ENCODE measurements around the gene POLR2J3.
"Not testable (repeated sequence)": the region's sequence is repeated elsewhere in the genome, so short reads cannot be mapped to it uniquely, and the experiment has no call there.

The POLR2J3 gene

DNA sequence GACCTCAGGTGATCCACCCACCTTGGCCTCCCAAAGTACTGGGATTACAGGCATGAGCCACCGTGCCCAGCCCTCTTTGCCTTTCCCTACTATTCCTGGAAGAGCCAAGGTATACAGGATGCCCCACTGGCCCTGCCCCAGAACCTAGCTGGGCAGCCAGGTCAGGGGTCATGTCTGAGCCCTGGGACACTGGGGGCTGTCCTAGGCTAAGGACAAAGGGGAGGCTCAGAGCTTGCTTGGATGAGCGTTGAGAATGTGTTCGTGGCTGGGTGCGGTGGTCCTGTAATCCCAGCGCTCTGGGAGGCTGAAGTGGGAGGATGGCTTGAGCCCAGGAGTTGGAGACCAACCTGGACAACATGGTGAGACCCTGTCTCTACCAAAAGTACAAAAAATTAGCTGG, 6.1 kb upstream of the POLR2J3 start:
- not testable (repeated sequence) for H3K27ac ChIP-seq (ENCODE audit: low read length); H3K27me3 ChIP-seq (ENCODE audit: control insufficient read depth in 1 of 2, insufficient read depth in 2 of 2, low read length in 2 of 2); H3K9ac ChIP-seq (ENCODE audit: low read length in 2 of 2); H3K9me3 ChIP-seq (ENCODE audit: control insufficient read depth in 2 of 2, low read length in 2 of 2); H3K4me1 ChIP-seq (ENCODE audit: control insufficient read depth, insufficient read depth, low read length); H3K4me3 ChIP-seq (ENCODE audit: low read length in 2 of 2); H3K36me3 ChIP-seq (ENCODE audit: control insufficient read depth in 2 of 2, insufficient read depth in 2 of 2, low read length in 2 of 2)

- H3K9me3 ChIP-seq (ENCODE audit: control insufficient read depth in 2 of 2, low read length in 2 of 2); H3K27ac ChIP-seq (ENCODE audit: low read length); H3K9ac ChIP-seq (ENCODE audit: low read length in 2 of 2); H3K4me3 ChIP-seq (ENCODE audit: low read length in 2 of 2); H3K36me3 ChIP-seq (ENCODE audit: control insufficient read depth in 2 of 2, insufficient read depth in 2 of 2, low read length in 2 of 2); H3K4me1 ChIP-seq (ENCODE audit: control insufficient read depth, insufficient read depth, low read length); H3K27me3 ChIP-seq (ENCODE audit: control insufficient read depth in 1 of 2, insufficient read depth in 2 of 2, low read length in 2 of 2): not testable (repeated sequence)
Observed at GRCh38 chr7:102577315-102578240, 5.2 kb upstream of the POLR2J3 start.

DNA sequence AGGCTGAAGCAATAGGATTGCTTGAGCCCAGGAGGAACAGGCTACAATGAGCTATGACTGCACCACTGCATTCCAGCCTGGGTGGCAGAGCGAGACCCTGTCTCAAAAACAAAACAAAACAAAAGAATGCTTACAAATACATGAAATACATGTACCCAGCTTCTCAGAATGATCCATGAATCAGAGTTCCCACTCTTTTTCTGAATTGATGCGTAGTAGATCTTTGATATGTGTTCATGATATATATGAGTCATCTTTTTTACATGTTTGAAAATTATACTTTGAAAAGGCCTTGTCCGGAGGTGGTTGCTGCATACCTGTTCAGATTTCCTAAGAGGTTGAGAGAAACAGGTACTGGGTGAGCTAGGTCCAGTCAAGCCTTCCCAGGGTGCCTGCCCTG, 4.0 kb upstream of the POLR2J3 start:
- not testable (repeated sequence) for H3K9me3 ChIP-seq (ENCODE audit: control insufficient read depth in 2 of 2, low read length in 2 of 2); H3K4me1 ChIP-seq (ENCODE audit: control insufficient read depth, insufficient read depth, low read length); H3K27me3 ChIP-seq (ENCODE audit: control insufficient read depth in 1 of 2, insufficient read depth in 2 of 2, low read length in 2 of 2); H3K9ac ChIP-seq (ENCODE audit: low read length in 2 of 2); H3K36me3 ChIP-seq (ENCODE audit: control insufficient read depth in 2 of 2, insufficient read depth in 2 of 2, low read length in 2 of 2); H3K27ac ChIP-seq (ENCODE audit: low read length); H3K4me3 ChIP-seq (ENCODE audit: low read length in 2 of 2)

DNA sequence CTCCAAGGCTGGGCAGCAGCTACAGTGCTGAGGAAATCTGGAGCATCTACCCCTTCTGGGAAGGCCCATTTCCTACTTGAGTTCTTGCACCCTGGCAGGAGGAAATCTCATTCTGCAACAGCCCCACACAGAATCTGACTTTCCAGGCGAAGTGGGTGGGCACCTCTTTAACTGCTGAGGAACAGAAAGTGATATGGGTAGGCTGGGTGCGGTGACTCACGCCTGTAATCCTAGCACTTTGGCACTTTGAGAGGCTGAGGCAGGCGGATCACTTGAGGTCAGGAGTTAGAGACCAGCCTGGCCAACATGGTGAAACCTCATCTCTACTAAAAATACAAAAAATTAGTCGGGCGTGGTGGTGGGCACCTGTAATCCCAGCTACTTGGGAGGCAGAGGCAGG, 2.2 kb upstream of the POLR2J3 start:
- H3K9me3 ChIP-seq (ENCODE audit: control insufficient read depth in 2 of 2, low read length in 2 of 2); H3K36me3 ChIP-seq (ENCODE audit: control insufficient read depth in 2 of 2, insufficient read depth in 2 of 2, low read length in 2 of 2); H3K4me1 ChIP-seq (ENCODE audit: control insufficient read depth, insufficient read depth, low read length); H3K27me3 ChIP-seq (ENCODE audit: control insufficient read depth in 1 of 2, insufficient read depth in 2 of 2, low read length in 2 of 2); H3K27ac ChIP-seq (ENCODE audit: low read length); H3K9ac ChIP-seq (ENCODE audit: low read length in 2 of 2); H3K4me3 ChIP-seq (ENCODE audit: low read length in 2 of 2): not testable (repeated sequence)

- H3K9ac ChIP-seq (ENCODE audit: low read length in 2 of 2); H3K9me3 ChIP-seq (ENCODE audit: control insufficient read depth in 2 of 2, low read length in 2 of 2); H3K4me1 ChIP-seq (ENCODE audit: control insufficient read depth, insufficient read depth, low read length); H3K27ac ChIP-seq (ENCODE audit: low read length); H3K36me3 ChIP-seq (ENCODE audit: control insufficient read depth in 2 of 2, insufficient read depth in 2 of 2, low read length in 2 of 2); H3K27me3 ChIP-seq (ENCODE audit: control insufficient read depth in 1 of 2, insufficient read depth in 2 of 2, low read length in 2 of 2); H3K4me3 ChIP-seq (ENCODE audit: low read length in 2 of 2): not testable (repeated sequence)
Observed at GRCh38 chr7:102568620-102569019, 3.8 kb downstream of the POLR2J3 start.

GRCh38 chr7:102550808-102551422, 21.5 kb downstream of the POLR2J3 start, which contains the start of gene SPDYE2:
TSS of gene SPDYE2 (plus strand) at chr7:102551226. CDS start at chr7:102553256, 2,030 bp downstream.
- H3K27me3 ChIP-seq (ENCODE audit: control insufficient read depth in 1 of 2, insufficient read depth in 2 of 2, low read length in 2 of 2); H3K4me3 ChIP-seq (ENCODE audit: low read length in 2 of 2); H3K4me1 ChIP-seq (ENCODE audit: control insufficient read depth, insufficient read depth, low read length); H3K36me3 ChIP-seq (ENCODE audit: control insufficient read depth in 2 of 2, insufficient read depth in 2 of 2, low read length in 2 of 2); H3K9ac ChIP-seq (ENCODE audit: low read length in 2 of 2); H3K27ac ChIP-seq (ENCODE audit: low read length); H3K9me3 ChIP-seq (ENCODE audit: control insufficient read depth in 2 of 2, low read length in 2 of 2): not testable (repeated sequence)

DNA sequence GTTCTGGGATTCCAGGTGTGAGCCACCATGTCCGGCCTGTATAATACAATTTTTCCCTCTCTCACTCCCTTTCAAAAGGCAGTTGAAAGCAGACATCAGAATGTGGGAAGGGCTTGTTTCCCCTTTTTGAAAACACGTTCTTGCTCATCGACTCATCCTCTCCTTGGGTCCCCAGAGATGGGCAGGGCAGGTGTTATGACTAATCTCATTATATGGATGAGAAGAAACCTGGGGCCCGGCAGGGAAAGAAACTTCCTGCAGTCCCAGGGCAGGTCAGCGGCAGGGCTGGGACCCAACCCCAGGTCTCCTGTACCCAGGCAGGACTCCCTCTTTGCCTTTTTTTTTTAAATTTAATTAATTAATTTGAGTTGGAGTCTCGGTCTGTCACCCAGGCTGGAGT, 26.0 kb downstream of the POLR2J3 start:
- H3K4me3 ChIP-seq (ENCODE audit: low read length in 2 of 2); H3K4me1 ChIP-seq (ENCODE audit: control insufficient read depth, insufficient read depth, low read length); H3K9me3 ChIP-seq (ENCODE audit: control insufficient read depth in 2 of 2, low read length in 2 of 2); H3K27ac ChIP-seq (ENCODE audit: low read length); H3K27me3 ChIP-seq (ENCODE audit: control insufficient read depth in 1 of 2, insufficient read depth in 2 of 2, low read length in 2 of 2); H3K9ac ChIP-seq (ENCODE audit: low read length in 2 of 2); H3K36me3 ChIP-seq (ENCODE audit: control insufficient read depth in 2 of 2, insufficient read depth in 2 of 2, low read length in 2 of 2): not testable (repeated sequence)

DNA sequence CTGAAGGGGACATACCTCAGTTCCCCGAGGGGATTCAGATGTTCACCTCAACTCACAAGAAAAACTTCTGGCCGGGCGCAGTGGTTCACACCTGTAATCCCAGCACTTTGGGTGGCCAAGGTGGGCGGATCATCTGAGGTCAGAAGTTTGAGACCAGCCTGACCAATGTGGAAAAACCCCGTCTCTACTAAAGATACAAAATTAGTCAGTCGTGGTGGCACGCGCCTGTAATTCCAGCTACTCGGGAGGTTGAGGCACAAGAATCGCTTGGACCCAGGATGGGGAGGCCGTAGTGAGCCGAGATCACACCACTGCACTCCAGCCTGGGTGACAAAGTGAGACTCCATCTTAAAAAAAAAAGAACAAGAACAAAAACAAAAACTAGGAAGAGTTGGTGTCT, 27.1 kb downstream of the POLR2J3 start:
- not testable (repeated sequence) for H3K4me1 ChIP-seq (ENCODE audit: control insufficient read depth, insufficient read depth, low read length); H3K36me3 ChIP-seq (ENCODE audit: control insufficient read depth in 2 of 2, insufficient read depth in 2 of 2, low read length in 2 of 2); H3K9ac ChIP-seq (ENCODE audit: low read length in 2 of 2); H3K27ac ChIP-seq (ENCODE audit: low read length); H3K27me3 ChIP-seq (ENCODE audit: control insufficient read depth in 1 of 2, insufficient read depth in 2 of 2, low read length in 2 of 2); H3K4me3 ChIP-seq (ENCODE audit: low read length in 2 of 2); H3K9me3 ChIP-seq (ENCODE audit: control insufficient read depth in 2 of 2, low read length in 2 of 2)

- H3K36me3 ChIP-seq (ENCODE audit: control insufficient read depth in 2 of 2, insufficient read depth in 2 of 2, low read length in 2 of 2); H3K9ac ChIP-seq (ENCODE audit: low read length in 2 of 2); H3K4me3 ChIP-seq (ENCODE audit: low read length in 2 of 2); H3K27ac ChIP-seq (ENCODE audit: low read length); H3K4me1 ChIP-seq (ENCODE audit: control insufficient read depth, insufficient read depth, low read length); H3K9me3 ChIP-seq (ENCODE audit: control insufficient read depth in 2 of 2, low read length in 2 of 2); H3K27me3 ChIP-seq (ENCODE audit: control insufficient read depth in 1 of 2, insufficient read depth in 2 of 2, low read length in 2 of 2): not testable (repeated sequence)
Observed at GRCh38 chr7:102544372-102544771, 28.0 kb downstream of the POLR2J3 start.

- H3K4me3 ChIP-seq (ENCODE audit: low read length in 2 of 2); H3K9ac ChIP-seq (ENCODE audit: low read length in 2 of 2); H3K27me3 ChIP-seq (ENCODE audit: control insufficient read depth in 1 of 2, insufficient read depth in 2 of 2, low read length in 2 of 2); H3K4me1 ChIP-seq (ENCODE audit: control insufficient read depth, insufficient read depth, low read length); H3K9me3 ChIP-seq (ENCODE audit: control insufficient read depth in 2 of 2, low read length in 2 of 2); H3K36me3 ChIP-seq (ENCODE audit: control insufficient read depth in 2 of 2, insufficient read depth in 2 of 2, low read length in 2 of 2); H3K27ac ChIP-seq (ENCODE audit: low read length): not testable (repeated sequence)
Observed at GRCh38 chr7:102543596-102543995, 28.8 kb downstream of the POLR2J3 start, which contains the start of gene UPK3BL2. TSS of gene UPK3BL2 (minus strand) at chr7:102543696. CDS start at chr7:102543636, 60 bp downstream.

- not testable (repeated sequence) for H3K9me3 ChIP-seq (ENCODE audit: control insufficient read depth in 2 of 2, low read length in 2 of 2); H3K27me3 ChIP-seq (ENCODE audit: control insufficient read depth in 1 of 2, insufficient read depth in 2 of 2, low read length in 2 of 2); H3K9ac ChIP-seq (ENCODE audit: low read length in 2 of 2); H3K36me3 ChIP-seq (ENCODE audit: control insufficient read depth in 2 of 2, insufficient read depth in 2 of 2, low read length in 2 of 2); H3K4me3 ChIP-seq (ENCODE audit: low read length in 2 of 2); H3K27ac ChIP-seq (ENCODE audit: low read length); H3K4me1 ChIP-seq (ENCODE audit: control insufficient read depth, insufficient read depth, low read length)
Observed at GRCh38 chr7:102542771-102543170, 29.6 kb downstream of the POLR2J3 start.

All from stomach smooth muscle (tissue), 2 donors.